ENCODE data around the gene HOOK2. TPM values are rescaled to one million over a fixed set of nuclear protein-coding genes. Genes with fewer than 3 reads are reported as not detected.

The HOOK2 gene
- total RNA-seq, 1 experiment from 2014 or later: 96.3 TPM

DNA sequence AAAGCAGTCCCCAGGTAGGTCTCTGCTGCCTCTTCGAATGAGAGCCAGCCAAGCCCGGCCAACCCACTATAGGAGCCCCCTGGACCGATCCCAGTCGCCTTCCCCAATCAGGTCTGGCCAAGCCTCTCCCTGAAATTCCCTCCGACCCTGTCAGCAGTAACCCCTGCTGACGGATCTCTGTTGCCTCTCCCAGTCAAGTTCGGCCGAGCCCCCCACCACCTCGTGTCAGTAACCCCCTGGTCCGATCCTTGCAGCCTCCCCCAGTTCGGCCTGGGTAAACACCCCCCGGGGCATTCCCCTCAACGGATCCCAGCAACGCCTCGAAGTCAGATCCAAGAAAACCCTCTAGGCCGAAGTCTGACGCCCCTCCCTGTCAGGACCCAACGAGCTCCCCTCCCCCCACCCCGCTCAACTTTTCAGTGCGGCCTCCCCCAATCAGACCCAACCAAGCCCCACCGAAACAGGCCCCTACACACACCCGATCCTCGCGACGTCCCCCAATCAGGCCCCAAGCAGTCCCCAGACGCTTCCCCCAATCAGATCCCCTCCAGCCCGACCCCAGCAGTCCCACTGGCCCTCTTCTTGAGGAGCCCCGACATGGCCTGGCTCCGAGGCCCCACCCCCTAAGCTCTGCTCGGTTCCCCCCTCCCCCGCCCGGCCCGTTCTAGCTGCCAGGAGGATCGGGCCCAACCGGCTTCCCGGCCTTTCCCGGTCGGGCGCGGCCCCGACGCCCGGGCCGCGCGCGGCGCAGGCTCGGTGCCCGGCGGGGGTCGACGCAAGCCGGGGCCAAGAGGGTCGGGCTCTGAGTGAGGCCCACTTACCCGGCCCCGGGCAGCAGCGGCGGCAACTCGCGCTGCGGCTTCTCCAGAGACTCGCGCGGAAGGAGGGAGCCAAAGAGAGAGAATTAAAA, 53.4 kb downstream of the HOOK2 start:
- H4K20me1 ChIP-seq (ENCODE audit: insufficient read depth): no peaks in the 10 kb centered on the region
- peak overlapping the region; percentile 82 to 93 for H3K4me3 ChIP-seq (replicated peaks in 1 of 2; ENCODE audit: low read depth in 1 of 2, low read length in 2 of 2)
- intact Hi-C loops (cut with micrococcal nuclease): no loop called here
- H3K9me2 ChIP-seq (ENCODE audit: insufficient read depth): no peaks in the 10 kb centered on the region
- no peak overlapping the region for H2AFZ ChIP-seq (ENCODE audit: low read depth, low read length, poor library complexity, severe bottlenecking)
- no TSS peak for BruUV-seq (replicated peaks)
- H3K9me3 ChIP-seq (ENCODE audit: control insufficient read depth in 1 of 2, insufficient read depth in 1 of 2, low read depth in 1 of 2, low read length in 2 of 2): no peaks in the 10 kb centered on the region
- ChIA-PET CTCF (interaction anchor here (0.6 to 3.0 kb wide), 9 partner anchors 11 to 323 kb away, joined by 3 to 17 read pairs (median 3); partner anchors contain the start of gene TRIR), POLR2A (interaction anchor here (1.1 to 3.9 kb wide), 5 partner anchors 12 to 70 kb away, joined by 3 to 32 read pairs (median 15); partner anchors contain the start of genes GET3 and JUNB), RAD21 (ENCODE audit: low non-redundant PET in 1 of 2, low total read pairs in 2 of 2, uncharacterized antibody in 2 of 2, unreplicated experiment in 2 of 2) (interaction anchor here in 1 of 2 experiments (1.0 kb wide), 1 partner anchor 12 kb away, joined by 5 read pairs; no protein-coding TSS in a partner anchor)
- H3K9ac ChIP-seq (ENCODE audit: low read length): peak overlapping the region; percentile 93
- ATAC-seq: peak; percentile 59
- H3K4me2 ChIP-seq (ENCODE audit: low read length): peak overlapping the region; percentile 78
- H3K27me3 ChIP-seq (ENCODE audit: insufficient read depth, low read length): no peaks in the 10 kb centered on the region
- peak overlapping the region; percentile 88 for H3K27ac ChIP-seq (ENCODE audit: low read depth, low read length)
- H3K4me1 ChIP-seq (ENCODE audit: control insufficient read depth in 1 of 2, insufficient read depth in 2 of 2, low read length in 2 of 2): peaks cover 0 to 41% of the 10 kb centered on the region in 2 experiments; a peak in 3 of 4 replicates
- H3K36me3 ChIP-seq (ENCODE audit: control insufficient read depth in 1 of 2, insufficient read depth in 2 of 2, low read length in 2 of 2): peaks cover 5 to 21% of the 10 kb centered on the region in 2 experiments; a peak in 2 of 4 replicates
- peaks cover 67% of the 10 kb centered on the region for H3K79me2 ChIP-seq (ENCODE audit: insufficient read depth, low read length)
- TF ChIP-seq FOSL1 (IDR thresholded peaks at IDR 0.05; ENCODE audit: low read depth) (no peak), EZH2 (IDR thresholded peaks at IDR 0.05) (no peak), ZFX (IDR thresholded peaks at IDR 0.05) (peak; percentile 82; the same call in 1 of the 2 replicates)
- DNase-seq (ENCODE audit: low read depth, low spot score): no peak

GRCh38 chr19:12720851-12721655, 54.3 kb downstream of the HOOK2 start:
- no peak for TF ChIP-seq ELF1 (IDR thresholded peaks at IDR 0.05; ENCODE audit: borderline replicate concordance, low read depth)
- TF ChIP-seq, protein P1, sequence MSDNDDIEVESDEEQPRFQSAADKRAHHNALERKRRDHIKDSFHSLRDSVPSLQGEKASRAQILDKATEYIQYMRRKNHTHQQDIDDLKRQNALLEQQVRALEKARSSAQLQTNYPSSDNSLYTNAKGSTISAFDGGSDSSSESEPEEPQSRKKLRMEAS (IDR thresholded peaks at IDR 0.05): no peak
- TF ChIP-seq, protein P2, sequence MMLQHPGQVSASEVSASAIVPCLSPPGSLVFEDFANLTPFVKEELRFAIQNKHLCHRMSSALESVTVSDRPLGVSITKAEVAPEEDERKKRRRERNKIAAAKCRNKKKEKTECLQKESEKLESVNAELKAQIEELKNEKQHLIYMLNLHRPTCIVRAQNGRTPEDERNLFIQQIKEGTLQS (IDR thresholded peaks at IDR 0.05): no peak
- TF ChIP-seq EZH2 (IDR thresholded peaks at IDR 0.05): no peak
- TF ChIP-seq SIN3A (IDR thresholded peaks at IDR 0.05; ENCODE audit: low read depth): no peak
- no peak for TF ChIP-seq YY1 (IDR thresholded peaks at IDR 0.05; ENCODE audit: extremely low read depth, insufficient replicate concordance, low read depth, low read length)
- TF ChIP-seq ZFX (IDR thresholded peaks at IDR 0.05): no peak
- no peak for TF ChIP-seq EZH2phosphoT487 (IDR thresholded peaks at IDR 0.05; ENCODE audit: borderline replicate concordance)
- TF ChIP-seq TCF7L2 (IDR thresholded peaks at IDR 0.05; ENCODE audit: borderline replicate concordance, extremely low read depth, insufficient read depth, insufficient read length): no peak
- TF ChIP-seq ZNF274 (IDR thresholded peaks at IDR 0.05; ENCODE audit: low read depth, low read length): no peak
- TF ChIP-seq JUND (IDR thresholded peaks at IDR 0.05): no peak
- no peak for TF ChIP-seq RAD21 (IDR thresholded peaks at IDR 0.05; ENCODE audit: low read depth)
- no peak for TF ChIP-seq SRF (IDR thresholded peaks at IDR 0.05; ENCODE audit: low read depth)
- Histone ChIP-seq H3K27me3 (ENCODE audit: insufficient read depth, low read length) (no peaks in the 10 kb centered on the region), H3K9ac (ENCODE audit: low read length) (peak overlapping the region; percentile 93), H4K20me1 (ENCODE audit: insufficient read depth) (no peaks in the 10 kb centered on the region), H3K36me3 (ENCODE audit: control insufficient read depth in 1 of 2, insufficient read depth in 2 of 2, low read length in 2 of 2) (peaks cover 5 to 27% of the 10 kb centered on the region in 2 experiments; a peak in 2 of 4 replicates), H3K4me3 (replicated peaks in 1 of 2; ENCODE audit: low read depth in 1 of 2, low read length in 2 of 2) (peak overlapping the region; percentile 82 to 93), H3K27ac (ENCODE audit: low read depth, low read length) (peak overlapping the region; percentile 88), H3K4me2 (ENCODE audit: low read length) (peak overlapping the region; percentile 78), H3K9me3 (ENCODE audit: control insufficient read depth in 1 of 2, insufficient read depth in 1 of 2, low read depth in 1 of 2, low read length in 2 of 2) (no peaks in the 10 kb centered on the region), H3K9me2 (ENCODE audit: insufficient read depth) (no peaks in the 10 kb centered on the region), H3K4me1 (ENCODE audit: control insufficient read depth in 1 of 2, insufficient read depth in 2 of 2, low read length in 2 of 2) (peaks cover 0 to 36% of the 10 kb centered on the region in 2 experiments; a peak in 3 of 4 replicates), H2AFZ (ENCODE audit: low read depth, low read length, poor library complexity, severe bottlenecking) (no peak overlapping the region), H3K79me2 (ENCODE audit: insufficient read depth, low read length) (peaks cover 75% of the 10 kb centered on the region)
- no peak for DNase-seq (ENCODE audit: low read depth, low spot score)
- CTCF ChIA-PET: interaction anchor here (0.6 to 1.3 kb wide), 5 partner anchors 12 to 324 kb away, joined by 3 read pairs; no protein-coding TSS in a partner anchor
- intact Hi-C loops (cut with micrococcal nuclease): no loop called here
- POLR2A ChIA-PET: interaction anchor here (2.5 to 3.9 kb wide), 3 partner anchors 13 to 71 kb away, joined by 15 to 32 read pairs (median 23); partner anchors contain the start of genes GET3 and JUNB
- RAD21 ChIA-PET (ENCODE audit: low non-redundant PET in 1 of 2, low total read pairs in 2 of 2, uncharacterized antibody in 2 of 2, unreplicated experiment in 2 of 2): no interaction called here
- ATAC-seq: no peak
- no TSS peak for BruUV-seq (replicated peaks)

Measured in HCT116 (cell line).